Effector memory CD4-positive, alpha-beta T cell (primary cell): ENCODE data around the gene USP33.
"Not testable (repeated sequence)": the region's sequence is repeated elsewhere in the genome, so short reads cannot be mapped to it uniquely, and the experiment has no call there.

Source experiments
- DNase-seq, 3 donors: peaks; one replicate each; pipeline ENCODE4 v3.0.0-alpha.2; 2020
- H3K27ac ChIP-seq: 2 replicates; pipeline ENCODE4 v1.7.0; 2013; ENCODE audit warnings: mild to moderate bottlenecking, low read length, moderate library complexity; ENCODE audit not compliant: insufficient read depth, poor library complexity, severe bottlenecking
- H3K27me3 ChIP-seq: replicated peaks from 2 replicates; pipeline ENCODE4 v1.7.0; 2013; ENCODE audit warnings: mild to moderate bottlenecking, low read length; ENCODE audit not compliant: insufficient read depth, control insufficient read depth, poor library complexity, severe bottlenecking
- H3K36me3 ChIP-seq: 2 replicates; pipeline ENCODE4 v1.7.0; 2013; ENCODE audit warnings: mild to moderate bottlenecking, low read length, moderate library complexity; ENCODE audit not compliant: control insufficient read depth, insufficient read depth
- H3K4me1 ChIP-seq: 2 replicates; pipeline ENCODE4 v1.7.0; 2013; ENCODE audit warnings: low read length, mild to moderate bottlenecking; ENCODE audit not compliant: control insufficient read depth, insufficient read depth, poor library complexity, severe bottlenecking
- H3K4me3 ChIP-seq: 2 replicates; pipeline ENCODE4 v1.7.0; 2013; ENCODE audit warnings: low read length, low read depth, mild to moderate bottlenecking; ENCODE audit not compliant: insufficient read depth, poor library complexity, severe bottlenecking
- H3K9me3 ChIP-seq: 2 replicates; pipeline ENCODE4 v1.7.0; 2013; ENCODE audit warnings: mild to moderate bottlenecking, low read length, moderate library complexity; ENCODE audit not compliant: control insufficient read depth

USP33 gene

GRCh38 chr1:77697441-77697840 lies 62.2 kb downstream of the USP33 start:
- DNase-seq = no peak
- H3K36me3 ChIP-seq = peaks cover 12% of the 10 kb centered on the region
- H3K27me3 ChIP-seq = no peaks in the 10 kb centered on the region
- no peak overlapping the region for H3K4me3 ChIP-seq
- no peak overlapping the region for H3K27ac ChIP-seq
- H3K4me1 ChIP-seq = no peaks in the 10 kb centered on the region
- no peaks in the 10 kb centered on the region for H3K9me3 ChIP-seq

- no peaks in the 10 kb centered on the region for H3K9me3 ChIP-seq
- DNase-seq = no peak
- no peak overlapping the region for H3K27ac ChIP-seq
- no peaks in the 10 kb centered on the region for H3K36me3 ChIP-seq
- H3K4me1 ChIP-seq = no peaks in the 10 kb centered on the region
- H3K4me3 ChIP-seq = no peak overlapping the region
- H3K27me3 ChIP-seq = no peaks in the 10 kb centered on the region
These were observed 70.7 kb downstream of the USP33 start for GRCh38 chr1:77688939-77689338.

- Histone ChIP-seq H3K27me3 (no peaks in the 10 kb centered on the region), H3K9me3 (no peaks in the 10 kb centered on the region), H3K36me3 (no peaks in the 10 kb centered on the region), H3K27ac (no peak overlapping the region), H3K4me1 (peaks cover 3% of the 10 kb centered on the region), H3K4me3 (no peak overlapping the region)
- no peak for DNase-seq
These were observed 72.1 kb downstream of the USP33 start for GRCh38 chr1:77687519-77687906.

- Histone ChIP-seq H3K4me1 (peaks cover 3% of the 10 kb centered on the region), H3K9me3 (no peaks in the 10 kb centered on the region), H3K27me3 (no peaks in the 10 kb centered on the region), H3K27ac (no peak overlapping the region), H3K4me3 (no peak overlapping the region), H3K36me3 (no peaks in the 10 kb centered on the region)
- DNase-seq = no peak
These were observed 72.7 kb downstream of the USP33 start for GRCh38 chr1:77686796-77687518.

- H3K4me3 ChIP-seq = peak overlapping the region; percentile 77
- peak; percentile 87 to 89 (median 88) for DNase-seq
These were observed 76.2 kb downstream of the USP33 start for GRCh38 chr1:77683160-77684148.

GRCh38 chr1:77682460-77683159 lies 77.0 kb downstream of the USP33 start, which contains the start of gene ZZZ3:
TSS of gene ZZZ3 (minus strand) at chr1:77682658. CDS start at chr1:77633354, 49,304 bp downstream.
- H3K9me3 ChIP-seq = no peaks in the 10 kb centered on the region
- peak within 1 kb of the TSS; percentile 89 for H3K27ac ChIP-seq
- peak; percentile 82 to 93 (median 89) for DNase-seq
- H3K27me3 ChIP-seq = no peaks in the 10 kb centered on the region
- peaks cover 10% of the 10 kb centered on the region for H3K4me1 ChIP-seq
- peak within 1 kb of the TSS; percentile 77 for H3K4me3 ChIP-seq
- H3K36me3 ChIP-seq = no peaks in the 10 kb centered on the region

More at GRCh38 chr1:77683160-77684148, 76.2 kb downstream of the USP33 start:
- Histone ChIP-seq H3K27ac (peak overlapping the region; percentile 89), H3K9me3 (no peaks in the 10 kb centered on the region), H3K36me3 (no peaks in the 10 kb centered on the region), H3K27me3 (no peaks in the 10 kb centered on the region), H3K4me1 (peaks cover 10% of the 10 kb centered on the region)

- H3K27ac ChIP-seq = no peak overlapping the region
- no peaks in the 10 kb centered on the region for H3K36me3 ChIP-seq
- no peaks in the 10 kb centered on the region for H3K27me3 ChIP-seq
- peaks cover 10% of the 10 kb centered on the region for H3K4me1 ChIP-seq
- no peak for DNase-seq
- H3K9me3 ChIP-seq = no peaks in the 10 kb centered on the region
- H3K4me3 ChIP-seq = no peak overlapping the region
These were observed 79.5 kb downstream of the USP33 start for GRCh38 chr1:77680173-77680572.

- no peak overlapping the region for H3K27ac ChIP-seq
- H3K4me1 ChIP-seq = peaks cover 10% of the 10 kb centered on the region
- H3K9me3 ChIP-seq = no peaks in the 10 kb centered on the region
- no peak for DNase-seq
- H3K27me3 ChIP-seq = no peaks in the 10 kb centered on the region
- H3K36me3 ChIP-seq = no peaks in the 10 kb centered on the region
- H3K4me3 ChIP-seq = no peak overlapping the region
These were observed 80.7 kb downstream of the USP33 start for GRCh38 chr1:77678660-77679610.

GRCh38 chr1:77674807-77675206 lies 84.8 kb downstream of the USP33 start:
- not testable (repeated sequence) for H3K9me3 ChIP-seq, DNase-seq, H3K27me3 ChIP-seq, H3K4me3 ChIP-seq, H3K27ac ChIP-seq, H3K36me3 ChIP-seq
- peaks cover 18% of the 10 kb centered on the region for H3K4me1 ChIP-seq
